Esophagus muscularis mucosa (tissue), 3 donors: ENCODE results near the gene BRCA1.

ENCODE experiments used
- CTCF ChIP-seq, 3 experiments: fragments of 200-600 bp in 2 of 3; fragments of 450-650 bp in 1 of 3; sonication (generic) in 2 of 3; IDR thresholded peaks; one replicate each; pipeline ENCODE4 v1.5.1; 2017 to 2019; ENCODE audit warnings: antibody characterized with exemption in 3 of 3, mild to moderate bottlenecking in 2 of 3, moderate library complexity in 1 of 3
- POLR2A ChIP-seq: fragments of 450-650 bp; IDR thresholded peaks from one replicate; pipeline ENCODE4 v1.6.1; 2017; ENCODE audit warnings: antibody characterized with exemption, moderate library complexity, mild to moderate bottlenecking, low read depth

GRCh38 chr17:43171586-43172487, 46.7 kb upstream of the BRCA1 start:
- TF ChIP-seq CTCF (IDR thresholded peaks at IDR 0.05): peak in 2 of 3 experiments; percentile 19 to 24
- TF ChIP-seq POLR2A: no peak
